GM12878 (cell line): ENCODE results near the gene SLC12A6. TPM values are rescaled to one million over a fixed set of nuclear protein-coding genes. Genes with fewer than 3 reads are reported as not detected.
A peak's percentile ranks its signal among the peaks of the same experiment; 100 is the strongest.

Experiments
- ATAC-seq: fragments of 200-7000 bp; cut with Tn5 transposase; 3 replicates; pipeline ENCODE4 v1.9.1; 2020; ENCODE audit warnings: mild to moderate bottlenecking, moderate library complexity
- BruUV-seq: library from RNA; stranded (reverse); fragments of 400-500 nt; replicated peaks from 2 replicates; lab custom pipeline; 2021; lab: Mats Ljungman, UMichigan
- CTCF ChIA-PET: fragments of 300-600 bp; sonication (Branson Sonifier 250); formaldehyde crosslinking; extraction: SDS; loops from one replicate; lab custom pipeline; 2021; ENCODE audit warnings: inconsistent platforms; lab: Yijun Ruan, JAX
- POLR2A ChIA-PET: fragments of 350-600 bp; formaldehyde crosslinking; extraction: SDS; loops from one replicate; lab custom pipeline; 2021; ENCODE audit warnings: inconsistent platforms; lab: Charles Lee
- RAD21 ChIA-PET: fragments of 300-600 bp; sonication (Branson Sonifier 250); formaldehyde crosslinking; loops from one replicate; lab custom pipeline; 2023; ENCODE audit warnings: antibody characterized with exemption; ENCODE audit not compliant: unreplicated experiment; lab: Charles Lee
- SMC1A ChIA-PET: fragments of 300-600 bp; sonication (Branson Sonifier 250); formaldehyde crosslinking; loops from one replicate; lab custom pipeline; 2023; ENCODE audit not compliant: unreplicated experiment, uncharacterized antibody; lab: Charles Lee
- DNase-seq: peaks from one replicate; pipeline ENCODE4 v3.0.0-alpha.2; 2011; ENCODE audit warnings: low read depth, low spot score
- FAIRE-seq: peaks from 3 replicates; lab custom pipeline; 2011; peaks lifted over from hg19 to GRCh38; lab: Jason Lieb, UNC
- H2AFZ ChIP-seq: 2 replicates; pipeline ENCODE4 v1.6.0; 2011; ENCODE audit warnings: low read depth, low read length, control low read depth; ENCODE audit not compliant: control insufficient read depth
- H3K27ac ChIP-seq: 2 replicates; pipeline ENCODE4 v1.5.1; 2011; ENCODE audit warnings: control low read depth; ENCODE audit not compliant: control insufficient read depth, insufficient read depth
- H3K27me3 ChIP-seq, 2 experiments: replicated peaks in 1 of 2; 2 replicates each; pipeline versions ENCODE4 v1.6.0 to v1.6.1; 2011; ENCODE audit warnings: low read length in 1 of 2; ENCODE audit not compliant: control insufficient read depth in 2 of 2, insufficient read depth in 2 of 2
- H3K36me3 ChIP-seq, 2 experiments: 2 replicates each; pipeline ENCODE4 v1.5.1; 2011; ENCODE audit warnings: low read length in 1 of 2; ENCODE audit not compliant: control insufficient read depth in 2 of 2, insufficient read depth in 2 of 2
- H3K4me1 ChIP-seq: 2 replicates; pipeline ENCODE4 v1.6.1; 2011; ENCODE audit warnings: mild to moderate bottlenecking, low read length, moderate library complexity, mixed read lengths; ENCODE audit not compliant: control insufficient read depth, insufficient read depth
- H3K4me2 ChIP-seq: 2 replicates; pipeline ENCODE4 v1.6.0; 2011; ENCODE audit warnings: control low read depth; ENCODE audit not compliant: control insufficient read depth, insufficient read depth
- H3K4me3 ChIP-seq: fragments of 200-600 bp; sonication (generic); 2 replicates; pipeline ENCODE4 v1.5.1; 2016
- H3K79me2 ChIP-seq: 2 replicates; pipeline ENCODE4 v1.6.0; 2011; ENCODE audit warnings: low read length; ENCODE audit not compliant: control insufficient read depth, insufficient read depth
- H3K9ac ChIP-seq: 2 replicates; pipeline ENCODE4 v1.8.0; 2011; ENCODE audit warnings: low read length, control low read depth, mixed read lengths; ENCODE audit not compliant: control insufficient read depth, insufficient read depth
- H3K9me3 ChIP-seq: replicated peaks from 3 replicates; pipeline ENCODE4 v1.5.1; 2011; ENCODE audit warnings: mild to moderate bottlenecking, low read length; ENCODE audit not compliant: control insufficient read depth, insufficient read depth
- H4K20me1 ChIP-seq: 2 replicates; pipeline ENCODE4 v1.6.0; 2011; ENCODE audit not compliant: control insufficient read depth, insufficient read depth
- MLLT1 ChIP-seq: fragments of 450-650 bp; IDR thresholded peaks from 2 replicates; pipeline ENCODE4 v1.6.1; 2016; ENCODE audit warnings: mild to moderate bottlenecking
- NR2C1 ChIP-seq: fragments of 450-650 bp; IDR thresholded peaks from 2 replicates; pipeline ENCODE4 v1.6.1; 2017; ENCODE audit warnings: antibody characterized with exemption, mild to moderate bottlenecking, moderate library complexity
- ZNF274 ChIP-seq: IDR thresholded peaks from one replicate; pipeline ENCODE4 v1.8.0; 2011; ENCODE audit not compliant: insufficient read length, insufficient read depth
- WGBS: methylation state at CpG from one replicate; pipeline ENCODE4 v1.1.6; 2016; ENCODE audit warnings: low lambda C conversion rate; ENCODE audit not compliant: insufficient replicate concordance, insufficient coverage; ENCODE audit errors: missing lambda C conversion rate; 5-methylcytosine and 5-hydroxymethylcytosine counted together
- in situ Hi-C: fragments of 300-500 bp; cut with MboI; formaldehyde crosslinking; loops from 9 replicates; pipeline ENCODE4 v1.14.3; 2018; ENCODE audit warnings: mixed read lengths
- intact Hi-C: fragments of 100-400 bp; cut with micrococcal nuclease; formaldehyde crosslinking; loops from one replicate; pipeline ENCODE4 v1.14.2; 2022; ENCODE audit not compliant: unreplicated experiment
- polyA plus RNA-seq, 11 experiments: library from polyadenylated mRNA; depleted of rRNA in 4 of 11; unstranded in 6 of 11; stranded (reverse) in 5 of 11; fragments of >200 nt; fragmentation: Nextera tagmentation in 4 of 11; fragmentation: Illumina TruSeq in 1 of 11; extraction: Ambion mirVana in 4 of 11; extraction: Trizol in 1 of 11; gene quantifications; 1 replicate in 1 of 11; 2 replicates in 10 of 11; pipeline versions ENCODE4 v1.2.1 to v1.2.3, GENCODE V29; 2011 to 2016; ENCODE audit warnings: inconsistent platforms in 2 of 11, missing spikeins in 2 of 11, low read depth in 1 of 11
- total RNA-seq, 4 experiments: library from RNA; depleted of rRNA in 3 of 4; stranded (reverse); fragments of >200 nt in 3 of 4; fragmentation: Illumina TruSeq in 1 of 4; extraction: Trizol in 1 of 4; gene quantifications; 2 replicates each; pipeline versions ENCODE4 v1.2.1 to v1.2.3, GENCODE V29; 2013 to 2021

Gene SLC12A6
- total and polyA plus RNA-seq, 10 of the 15 experiments (the other 5 are each of a cell fraction or from before 2014, with no cell fraction given): 4.7 to 94.4 (median 34.2) TPM

- Histone ChIP-seq H4K20me1 (no peaks in the 10 kb centered on the region), H3K27ac (peak overlapping the region; percentile 90; the same call in 1 of the 2 replicates), H2AFZ (no peak overlapping the region), H3K36me3 (no peaks in the 10 kb centered on the region), H3K9ac (no peak overlapping the region), H3K9me3 (no peaks in the 10 kb centered on the region), H3K79me2 (peaks cover 91% of the 10 kb centered on the region), H3K4me3 (peak overlapping the region; percentile 40; the same call in 1 of the 2 replicates), H3K27me3 (no peaks in the 10 kb centered on the region), H3K4me1 (peaks cover 36% of the 10 kb centered on the region), H3K4me2 (peak overlapping the region; percentile 53)
- SMC1A ChIA-PET: interaction anchor here (0.6 to 6.8 kb wide), 8 partner anchors 12 to 89 kb away, joined by 3 to 107 read pairs (median 6); partner anchors contain the start of genes LPCAT4, NOP10 and NUTM1
- intact Hi-C loops: no loop called here
- TF ChIP-seq NR2C1 (no peak), ZNF274 (no peak), MLLT1 (peak; percentile 37)
- 90% methylated on average over 5 of the region's 5 CpGs for WGBS
- RAD21 ChIA-PET: interaction anchor here (1.4 to 6.6 kb wide), 7 partner anchors 7 to 100 kb away, joined by 4 to 57 read pairs (median 20); partner anchors contain the start of genes LPCAT4 and SLC12A6
- in situ Hi-C loops: no loop called here
- BruUV-seq: no TSS peak
- DNase-seq (no peak), ATAC-seq (no peak), FAIRE-seq (no peak)
- POLR2A ChIA-PET: interaction anchor here (0.6 to 5.0 kb wide), 10 partner anchors 9 to 637 kb away, joined by 3 to 60 read pairs (median 6); partner anchors contain the start of genes LPCAT4, NOP10 and NUTM1
- CTCF ChIA-PET: interaction anchor here (1.1 to 3.9 kb wide), 6 partner anchors 12 to 88 kb away, joined by 3 to 31 read pairs (median 14); partner anchors contain the start of genes LPCAT4, NOP10 and NUTM1
Measured at GRCh38 chr15:34330279-34330678, 7.3 kb downstream of the SLC12A6 start.
